Nephron progenitor cell (in vitro differentiated cells): ENCODE measurements around the gene KCTD10.
A peak's percentile ranks its signal among the peaks of the same experiment; 100 is the strongest.

Experiments
- DNase-seq: peaks from one replicate; pipeline ENCODE4 v3.0.0; 2021
- H3K27ac Mint-ChIP-seq: 2 replicates; pipeline ENCODE4 v1.8.0; 2021; ENCODE audit warnings: mild to moderate bottlenecking, moderate library complexity, mixed read lengths
- H3K27me3 Mint-ChIP-seq: 2 replicates; pipeline ENCODE4 v1.8.0; 2021; ENCODE audit warnings: mild to moderate bottlenecking, low read depth, mixed read lengths; ENCODE audit not compliant: poor library complexity
- H3K36me3 Mint-ChIP-seq: 2 replicates; pipeline ENCODE4 v1.8.0; 2021; ENCODE audit warnings: low read depth, mixed read lengths
- H3K4me1 Mint-ChIP-seq: 2 replicates; pipeline ENCODE4 v1.8.0; 2021; ENCODE audit warnings: mixed read lengths
- H3K4me3 Mint-ChIP-seq: 2 replicates; pipeline ENCODE4 v1.8.0; 2021; ENCODE audit warnings: mild to moderate bottlenecking, moderate library complexity, mixed read lengths
- H3K9me3 Mint-ChIP-seq: 2 replicates; pipeline ENCODE4 v1.8.0; 2021; ENCODE audit warnings: mild to moderate bottlenecking, moderate library complexity, mixed read lengths
- TF ChIP-seq, protein P1 (sequence below): fragments of 200-600 bp; sonication (generic); IDR thresholded peaks from 2 replicates; pipeline ENCODE4 v1.5.0; 2021; ENCODE audit warnings: antibody characterized with exemption

Gene KCTD10

DNA sequence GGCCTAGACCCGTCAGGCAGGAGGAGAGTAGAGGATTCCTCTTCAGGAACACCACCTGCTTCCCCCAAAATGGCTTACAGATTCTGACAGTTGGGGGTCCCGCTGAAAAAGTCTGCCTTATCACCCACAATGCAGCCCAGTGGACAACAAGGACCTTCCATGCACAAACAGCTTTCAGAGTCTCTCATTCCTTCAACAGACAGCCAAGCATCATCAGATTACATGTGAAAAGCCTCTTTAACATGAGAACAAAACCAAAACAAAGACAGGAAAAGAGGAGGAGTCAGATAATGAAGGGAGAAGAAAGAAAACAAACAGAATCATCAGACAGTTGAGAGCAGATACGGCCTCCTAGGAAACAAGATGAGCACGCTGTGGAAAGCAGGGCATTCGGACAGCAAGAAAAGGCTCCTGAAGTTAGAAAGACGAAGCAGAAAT is 18.3 kb downstream of the KCTD10 start:
- DNase-seq = no peak
- no peaks in the 10 kb centered on the region for H3K27me3 Mint-ChIP-seq
- peak overlapping the region; percentile 62 for H3K4me3 Mint-ChIP-seq
- peaks cover 69% of the 10 kb centered on the region for H3K4me1 Mint-ChIP-seq
- H3K36me3 Mint-ChIP-seq = peaks cover 40% of the 10 kb centered on the region
- no peaks in the 10 kb centered on the region for H3K9me3 Mint-ChIP-seq
- H3K27ac Mint-ChIP-seq = peak overlapping the region; percentile 97
- TF ChIP-seq, protein P1, sequence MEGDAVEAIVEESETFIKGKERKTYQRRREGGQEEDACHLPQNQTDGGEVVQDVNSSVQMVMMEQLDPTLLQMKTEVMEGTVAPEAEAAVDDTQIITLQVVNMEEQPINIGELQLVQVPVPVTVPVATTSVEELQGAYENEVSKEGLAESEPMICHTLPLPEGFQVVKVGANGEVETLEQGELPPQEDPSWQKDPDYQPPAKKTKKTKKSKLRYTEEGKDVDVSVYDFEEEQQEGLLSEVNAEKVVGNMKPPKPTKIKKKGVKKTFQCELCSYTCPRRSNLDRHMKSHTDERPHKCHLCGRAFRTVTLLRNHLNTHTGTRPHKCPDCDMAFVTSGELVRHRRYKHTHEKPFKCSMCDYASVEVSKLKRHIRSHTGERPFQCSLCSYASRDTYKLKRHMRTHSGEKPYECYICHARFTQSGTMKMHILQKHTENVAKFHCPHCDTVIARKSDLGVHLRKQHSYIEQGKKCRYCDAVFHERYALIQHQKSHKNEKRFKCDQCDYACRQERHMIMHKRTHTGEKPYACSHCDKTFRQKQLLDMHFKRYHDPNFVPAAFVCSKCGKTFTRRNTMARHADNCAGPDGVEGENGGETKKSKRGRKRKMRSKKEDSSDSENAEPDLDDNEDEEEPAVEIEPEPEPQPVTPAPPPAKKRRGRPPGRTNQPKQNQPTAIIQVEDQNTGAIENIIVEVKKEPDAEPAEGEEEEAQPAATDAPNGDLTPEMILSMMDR = no peak

DNA sequence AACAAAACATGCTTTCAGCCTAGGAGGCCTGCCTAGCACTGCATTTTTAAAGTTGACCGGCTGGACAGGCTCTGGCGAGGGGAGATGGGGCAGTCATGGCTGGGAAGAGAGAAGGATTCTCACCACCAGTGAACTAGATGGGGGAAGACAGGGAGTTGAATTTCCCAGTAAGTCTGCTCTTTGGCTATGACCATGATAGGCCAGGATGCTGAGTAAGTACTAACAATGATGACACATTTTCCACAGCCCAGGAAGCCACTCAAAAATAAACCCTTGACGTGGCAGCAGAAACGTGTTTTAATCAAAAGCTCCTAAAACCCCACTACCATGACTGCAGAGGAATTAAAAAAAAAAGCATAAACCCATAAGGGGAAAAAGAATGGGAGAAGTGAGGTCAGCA is 19.0 kb downstream of the KCTD10 start:
- no peak for DNase-seq
- peak overlapping the region; percentile 66 for H3K4me3 Mint-ChIP-seq
- peaks cover 62% of the 10 kb centered on the region for H3K4me1 Mint-ChIP-seq
- no peaks in the 10 kb centered on the region for H3K27me3 Mint-ChIP-seq
- peak overlapping the region; percentile 93 for H3K27ac Mint-ChIP-seq
- peaks cover 45% of the 10 kb centered on the region for H3K36me3 Mint-ChIP-seq
- TF ChIP-seq, protein P1 = no peak
- no peaks in the 10 kb centered on the region for H3K9me3 Mint-ChIP-seq

DNA sequence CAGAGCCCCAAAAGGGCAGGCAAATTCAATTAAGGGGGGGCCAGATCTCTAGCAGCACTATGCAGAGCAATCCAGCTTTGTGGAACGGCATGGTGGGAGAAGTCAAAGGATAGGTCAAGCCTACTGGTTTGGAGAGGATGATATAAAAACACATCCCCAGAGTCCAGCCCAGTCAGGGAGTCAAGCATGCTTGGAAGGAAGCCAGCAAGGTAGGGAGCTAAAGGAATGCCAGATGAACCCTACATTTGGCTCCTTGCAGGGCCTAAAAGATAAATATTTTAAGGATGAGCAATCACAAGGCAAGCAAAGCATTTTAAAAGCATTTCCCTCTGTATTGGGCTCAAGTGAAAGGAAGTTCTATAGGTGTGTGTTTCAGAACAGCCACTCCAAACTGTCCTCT is 21.4 kb downstream of the KCTD10 start:
- Mint-ChIP-seq H3K4me3 (no peak overlapping the region), H3K9me3 (no peaks in the 10 kb centered on the region), H3K36me3 (peaks cover 54% of the 10 kb centered on the region), H3K27ac (no peak overlapping the region), H3K4me1 (peaks cover 45% of the 10 kb centered on the region), H3K27me3 (no peaks in the 10 kb centered on the region)
- TF ChIP-seq, protein P1 = no peak
- DNase-seq = no peak

DNA sequence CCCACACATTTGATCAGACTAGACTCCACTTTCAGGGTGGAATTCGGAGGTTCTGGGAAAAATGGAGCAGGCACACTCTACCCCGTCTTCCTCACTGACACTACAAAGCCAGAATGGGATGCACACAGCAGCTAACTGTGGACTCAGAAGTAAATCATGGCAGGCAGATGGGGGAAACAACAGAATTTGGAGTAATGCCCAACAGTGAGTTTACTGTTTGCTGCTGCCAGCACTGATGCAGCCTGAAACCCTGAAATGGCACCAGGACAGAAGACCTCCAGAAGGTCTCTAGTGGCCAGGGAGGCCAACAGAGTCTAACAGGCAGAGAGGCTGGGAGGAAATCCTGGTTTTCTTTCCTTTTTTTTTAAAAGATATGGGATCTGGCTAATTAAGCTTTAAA is 24.6 kb downstream of the KCTD10 start:
- Mint-ChIP-seq H3K27ac (no peak overlapping the region), H3K9me3 (no peaks in the 10 kb centered on the region), H3K4me1 (peaks cover 13% of the 10 kb centered on the region), H3K4me3 (no peak overlapping the region), H3K36me3 (peaks cover 55% of the 10 kb centered on the region), H3K27me3 (no peaks in the 10 kb centered on the region)
- TF ChIP-seq, protein P1 = no peak
- no peak for DNase-seq

DNA sequence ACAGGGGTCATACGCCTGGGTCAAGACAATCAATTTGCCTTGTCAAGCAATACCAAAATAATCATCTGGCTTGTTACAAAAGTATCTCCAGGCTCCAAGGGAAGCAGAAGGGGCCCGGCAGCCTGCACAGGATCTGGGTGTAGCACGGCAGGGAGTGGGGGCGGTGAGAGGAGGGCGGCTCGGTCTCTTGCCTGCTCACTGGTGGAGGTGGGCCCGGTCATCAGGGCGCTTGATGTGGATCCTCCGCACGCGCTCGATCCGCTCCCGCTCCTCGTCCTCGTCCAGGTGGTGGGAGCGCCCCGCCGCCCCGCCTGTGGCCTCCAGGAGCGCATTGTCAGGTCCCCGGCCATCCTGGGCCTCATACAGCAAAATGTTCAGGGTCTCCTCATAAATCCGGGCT is 25.7 kb downstream of the KCTD10 start:
- peaks cover 46% of the 10 kb centered on the region for H3K36me3 Mint-ChIP-seq
- DNase-seq = no peak
- peaks cover 7% of the 10 kb centered on the region for H3K4me1 Mint-ChIP-seq
- H3K27ac Mint-ChIP-seq = no peak overlapping the region
- no peaks in the 10 kb centered on the region for H3K27me3 Mint-ChIP-seq
- H3K4me3 Mint-ChIP-seq = no peak overlapping the region
- H3K9me3 Mint-ChIP-seq = no peaks in the 10 kb centered on the region
- TF ChIP-seq, protein P1 = no peak

DNA sequence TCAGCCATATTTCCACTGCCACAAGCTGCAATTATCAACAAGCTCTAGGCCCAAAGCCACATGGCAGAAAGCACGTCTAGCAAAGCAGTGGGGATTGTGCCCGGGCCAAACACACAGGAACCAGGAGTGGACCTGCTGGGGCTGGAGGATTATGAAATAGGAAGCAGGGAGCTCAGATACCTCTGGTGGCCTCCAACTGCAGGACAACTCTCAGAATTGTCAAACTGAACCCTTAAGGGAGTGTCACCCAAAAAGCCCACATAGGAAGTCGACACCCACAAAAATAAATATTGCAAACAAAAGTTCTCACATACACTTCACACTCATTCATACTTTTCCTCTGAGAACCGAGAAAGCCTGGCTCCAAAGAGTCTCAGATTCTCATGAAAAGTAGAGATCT is 26.1 kb downstream of the KCTD10 start:
- DNase-seq = no peak
- Mint-ChIP-seq H3K36me3 (peaks cover 42% of the 10 kb centered on the region), H3K4me3 (no peak overlapping the region)

More for the DNA sequence above, 26.1 kb downstream of the KCTD10 start:
- Mint-ChIP-seq H3K4me1 (peaks cover 7% of the 10 kb centered on the region), H3K9me3 (no peaks in the 10 kb centered on the region), H3K27ac (no peak overlapping the region), H3K27me3 (no peaks in the 10 kb centered on the region)
- TF ChIP-seq, protein P1 = no peak
